OCI-LY3 (cell line): ENCODE results near the gene PREX1.

Source experiments
- EZH2phosphoT487 ChIP-seq: fragments of 200-600 bp; shearing (Covaris generic); IDR thresholded peaks from 2 replicates; pipeline ENCODE4 v1.6.1; 2018; ENCODE audit warnings: antibody characterized with exemption, mixed run types, low read depth
- TF ChIP-seq, protein P1 (sequence below): fragments of 200-600, 300-600 bp; sonication (generic); IDR thresholded peaks from 2 replicates; pipeline ENCODE4 v1.5.1; 2014; ENCODE audit warnings: antibody characterized with exemption, low read length, low read depth

DNA sequence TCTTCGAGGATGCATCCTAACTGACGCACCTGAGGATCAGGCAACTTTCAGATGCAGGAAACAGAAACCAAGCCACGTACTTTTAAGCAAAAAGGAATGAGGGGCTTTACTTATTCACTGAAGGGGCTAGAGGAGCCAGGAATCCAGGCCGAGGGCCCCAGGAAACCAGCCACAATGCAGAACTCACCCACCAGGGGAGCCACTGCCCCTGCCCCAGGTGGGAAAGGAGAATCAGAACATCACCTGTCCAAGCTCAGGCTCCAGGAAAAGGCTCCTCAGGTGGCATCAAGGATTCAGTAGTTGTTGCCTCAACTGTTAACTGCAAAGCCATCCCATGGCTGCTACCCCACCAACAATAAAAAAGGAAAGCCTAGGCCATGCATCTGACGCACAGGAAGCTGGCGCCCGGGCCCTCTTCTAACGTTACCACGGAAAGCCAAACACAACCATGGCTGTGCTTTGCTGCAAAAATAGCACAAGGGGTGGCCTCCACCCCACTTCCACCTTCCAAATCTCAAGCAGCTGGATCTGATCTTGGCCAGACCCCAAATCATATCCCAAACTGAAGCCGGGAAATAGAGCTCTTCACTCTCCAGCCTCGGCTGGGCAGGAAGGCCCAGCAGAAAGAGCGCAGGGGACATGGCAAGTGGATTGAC, 121.0 kb downstream of the PREX1 start:
- TF ChIP-seq, protein P1, sequence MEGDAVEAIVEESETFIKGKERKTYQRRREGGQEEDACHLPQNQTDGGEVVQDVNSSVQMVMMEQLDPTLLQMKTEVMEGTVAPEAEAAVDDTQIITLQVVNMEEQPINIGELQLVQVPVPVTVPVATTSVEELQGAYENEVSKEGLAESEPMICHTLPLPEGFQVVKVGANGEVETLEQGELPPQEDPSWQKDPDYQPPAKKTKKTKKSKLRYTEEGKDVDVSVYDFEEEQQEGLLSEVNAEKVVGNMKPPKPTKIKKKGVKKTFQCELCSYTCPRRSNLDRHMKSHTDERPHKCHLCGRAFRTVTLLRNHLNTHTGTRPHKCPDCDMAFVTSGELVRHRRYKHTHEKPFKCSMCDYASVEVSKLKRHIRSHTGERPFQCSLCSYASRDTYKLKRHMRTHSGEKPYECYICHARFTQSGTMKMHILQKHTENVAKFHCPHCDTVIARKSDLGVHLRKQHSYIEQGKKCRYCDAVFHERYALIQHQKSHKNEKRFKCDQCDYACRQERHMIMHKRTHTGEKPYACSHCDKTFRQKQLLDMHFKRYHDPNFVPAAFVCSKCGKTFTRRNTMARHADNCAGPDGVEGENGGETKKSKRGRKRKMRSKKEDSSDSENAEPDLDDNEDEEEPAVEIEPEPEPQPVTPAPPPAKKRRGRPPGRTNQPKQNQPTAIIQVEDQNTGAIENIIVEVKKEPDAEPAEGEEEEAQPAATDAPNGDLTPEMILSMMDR = no peak
- TF ChIP-seq EZH2phosphoT487 = no peak
